Panc1 (cell line): Measurements from ENCODE around the gene SLC44A4. TPM values are rescaled to one million over a fixed set of nuclear protein-coding genes. Genes with fewer than 3 reads are reported as not detected.
"Not testable (repeated sequence)": the region's sequence is repeated elsewhere in the genome, so short reads cannot be mapped to it uniquely, and the experiment has no call there.

Experiments used
- ATAC-seq: fragments of 200-7000 bp; cut with Tn5 transposase; 2 replicates; pipeline ENCODE4 v1.9.1; 2020; ENCODE audit warnings: mild to moderate bottlenecking, moderate library complexity
- BruUV-seq: library from RNA; stranded (reverse); fragments of 400-500 nt; replicated peaks from 2 replicates; lab custom pipeline; 2021; lab: Mats Ljungman, UMichigan
- CTCF ChIA-PET: fragments of 300-600 bp; sonication (Branson Sonifier 250); formaldehyde crosslinking; loops from one replicate; lab custom pipeline; 2022; ENCODE audit warnings: antibody characterized with exemption; lab: Charles Lee
- POLR2A ChIA-PET: fragments of 300-600 bp; sonication (Branson Sonifier 250); formaldehyde crosslinking; loops from one replicate; lab custom pipeline; 2022; ENCODE audit warnings: antibody characterized with exemption; lab: Charles Lee
- DNase-seq: peaks from one replicate; pipeline ENCODE4 v3.0.0-alpha.2; 2010; ENCODE audit warnings: low read depth, low spot score
- H3K27ac ChIP-seq: 2 replicates; pipeline ENCODE4 v1.5.1; 2011; ENCODE audit warnings: mild to moderate bottlenecking, low read length, inconsistent platforms
- H3K27me3 ChIP-seq: fragments of 200-500 bp; sonication (Bioruptor generic); 2 replicates; pipeline ENCODE4 v1.6.0; 2014; ENCODE audit warnings: low read length, inconsistent platforms; ENCODE audit not compliant: control insufficient read depth, insufficient read depth
- H3K36me3 ChIP-seq: fragments of 200-500 bp; sonication (Bioruptor generic); 2 replicates; pipeline ENCODE4 v1.5.1; 2014; ENCODE audit warnings: inconsistent platforms, mild to moderate bottlenecking, low read length, moderate library complexity; ENCODE audit not compliant: control insufficient read depth, insufficient read depth
- H3K4me1 ChIP-seq: 2 replicates; pipeline ENCODE4 v1.5.1; 2011; ENCODE audit warnings: inconsistent platforms, mild to moderate bottlenecking, low read length, moderate library complexity; ENCODE audit not compliant: control insufficient read depth, insufficient read depth
- H3K4me3 ChIP-seq, 2 experiments: 2 replicates each; pipeline ENCODE4 v1.5.1; 2011 to 2012; ENCODE audit warnings: low read depth in 2 of 2, low read length in 2 of 2, mild to moderate bottlenecking in 2 of 2, inconsistent platforms in 1 of 2, moderate library complexity in 1 of 2
- H3K9me3 ChIP-seq: fragments of 200-500 bp; sonication (Bioruptor generic); 2 replicates; pipeline ENCODE4 v1.5.1; 2014; ENCODE audit warnings: low read depth, mild to moderate bottlenecking, inconsistent platforms, low read length, moderate library complexity; ENCODE audit not compliant: control insufficient read depth, insufficient read depth
- POLR2AphosphoS5 ChIP-seq: IDR thresholded peaks from 2 replicates; pipeline ENCODE4 v1.6.1; 2012; ENCODE audit warnings: mild to moderate bottlenecking, low read depth, low read length, moderate library complexity
- SIN3A ChIP-seq: IDR thresholded peaks from 2 replicates; pipeline ENCODE4 v1.6.1; 2012; ENCODE audit warnings: low read depth, mild to moderate bottlenecking, low read length, moderate library complexity, borderline replicate concordance; ENCODE audit not compliant: insufficient read depth
- TCF7L2 ChIP-seq: IDR thresholded peaks from 2 replicates; pipeline ENCODE4 v1.6.1; 2011; ENCODE audit warnings: mild to moderate bottlenecking, low read depth, low read length, inconsistent platforms
- in situ Hi-C: cut with HindIII; loops from 2 replicates; pipeline ENCODE4 v1.10.0; 2016; ENCODE audit warnings: low sequenced_read_pairs, low pct_unique_long_range_greater_than_20kb
- intact Hi-C: fragments of 100-400 bp; cut with micrococcal nuclease; formaldehyde crosslinking; loops from one replicate; pipeline ENCODE4 v1.10.0; 2022; ENCODE audit not compliant: unreplicated experiment
- total RNA-seq: library from RNA; stranded (reverse); gene quantifications from one replicate; pipeline ENCODE4 v1.2.1, GENCODE V29; 2021; ENCODE audit not compliant: unreplicated experiment
- TF ChIP-seq, protein P1 (sequence below): fragments of 450-650 bp; IDR thresholded peaks from 2 replicates; pipeline ENCODE4 v1.5.1; 2017; ENCODE audit warnings: mild to moderate bottlenecking
- TF ChIP-seq, protein P2 (sequence below), 2 experiments: IDR thresholded peaks; 2 replicates each; pipeline ENCODE4 v1.6.1; 2011 to 2012; ENCODE audit warnings: low read depth in 2 of 2, control low read depth in 1 of 2, low read length in 1 of 2, mild to moderate bottlenecking in 1 of 2, moderate library complexity in 1 of 2; ENCODE audit not compliant: insufficient read depth in 1 of 2

Gene SLC44A4
- total RNA-seq, 1 experiment from 2014 or later = 2.7 TPM

DNA sequence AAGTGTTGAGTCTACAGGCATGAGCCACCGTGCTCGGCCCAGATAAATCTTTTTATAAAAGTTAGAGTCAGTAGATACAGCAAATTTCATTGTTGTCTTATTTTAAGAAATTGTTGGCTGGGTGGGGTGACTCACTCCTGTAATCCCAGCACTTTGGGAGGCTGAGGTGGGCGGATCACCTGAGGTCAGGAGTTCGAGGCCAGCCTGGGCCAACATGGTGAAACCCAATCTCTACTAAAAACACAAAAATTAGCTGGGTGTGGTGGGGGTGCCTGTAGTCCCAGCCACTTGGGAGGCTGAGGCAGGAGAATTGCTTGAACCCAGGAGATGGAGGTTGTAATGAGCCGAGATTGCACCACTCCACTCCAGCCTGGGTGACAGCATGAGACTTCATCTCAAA lies 29.5 kb upstream of the SLC44A4 start:
- ATAC-seq, H3K27ac ChIP-seq, H3K4me1 ChIP-seq, H3K9me3 ChIP-seq, BruUV-seq, H3K27me3 ChIP-seq, H3K4me3 ChIP-seq, intact Hi-C loops, H3K36me3 ChIP-seq, in situ Hi-C loops, POLR2A ChIA-PET, DNase-seq: not testable (repeated sequence)
- CTCF ChIA-PET = interaction anchor here (0.6 kb wide), 1 partner anchor 145 kb away, joined by 6 read pairs; no protein-coding TSS in a partner anchor

DNA sequence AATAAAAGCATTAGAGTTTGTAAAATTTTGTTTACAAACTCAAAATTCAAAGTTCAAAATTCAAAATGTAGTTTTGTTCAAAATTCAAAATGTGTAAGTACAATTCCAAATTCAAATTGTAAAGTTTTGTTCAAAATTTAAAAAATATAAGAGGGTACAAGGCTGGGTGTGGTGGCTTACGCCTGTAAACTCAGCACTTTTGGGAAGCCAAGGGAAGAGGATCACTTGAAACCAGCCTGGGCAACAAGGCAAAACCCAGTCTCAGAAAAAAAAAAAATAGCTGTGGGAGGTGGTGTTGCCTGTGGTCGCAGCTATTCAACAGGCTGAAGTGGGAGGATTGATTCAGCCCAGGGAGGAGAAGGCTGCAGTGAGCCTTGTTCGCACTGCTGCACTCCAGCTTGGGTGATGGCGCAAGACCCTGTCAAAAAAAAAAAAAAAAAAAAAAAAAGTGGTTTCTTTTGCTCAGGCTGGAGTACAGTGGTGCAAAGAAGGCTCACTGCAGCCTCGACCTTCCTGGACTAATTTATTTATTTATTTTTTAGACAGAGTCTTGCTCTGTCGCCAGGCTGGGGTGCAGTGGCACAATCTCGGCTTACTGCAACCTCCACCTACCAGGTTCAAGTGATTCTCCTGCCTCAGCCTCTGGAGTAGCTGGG lies 28.5 kb upstream of the SLC44A4 start:
- TF ChIP-seq POLR2AphosphoS5 = no peak
- TF ChIP-seq TCF7L2 = no peak
- TF ChIP-seq, protein P1, sequence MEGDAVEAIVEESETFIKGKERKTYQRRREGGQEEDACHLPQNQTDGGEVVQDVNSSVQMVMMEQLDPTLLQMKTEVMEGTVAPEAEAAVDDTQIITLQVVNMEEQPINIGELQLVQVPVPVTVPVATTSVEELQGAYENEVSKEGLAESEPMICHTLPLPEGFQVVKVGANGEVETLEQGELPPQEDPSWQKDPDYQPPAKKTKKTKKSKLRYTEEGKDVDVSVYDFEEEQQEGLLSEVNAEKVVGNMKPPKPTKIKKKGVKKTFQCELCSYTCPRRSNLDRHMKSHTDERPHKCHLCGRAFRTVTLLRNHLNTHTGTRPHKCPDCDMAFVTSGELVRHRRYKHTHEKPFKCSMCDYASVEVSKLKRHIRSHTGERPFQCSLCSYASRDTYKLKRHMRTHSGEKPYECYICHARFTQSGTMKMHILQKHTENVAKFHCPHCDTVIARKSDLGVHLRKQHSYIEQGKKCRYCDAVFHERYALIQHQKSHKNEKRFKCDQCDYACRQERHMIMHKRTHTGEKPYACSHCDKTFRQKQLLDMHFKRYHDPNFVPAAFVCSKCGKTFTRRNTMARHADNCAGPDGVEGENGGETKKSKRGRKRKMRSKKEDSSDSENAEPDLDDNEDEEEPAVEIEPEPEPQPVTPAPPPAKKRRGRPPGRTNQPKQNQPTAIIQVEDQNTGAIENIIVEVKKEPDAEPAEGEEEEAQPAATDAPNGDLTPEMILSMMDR = no peak
- TF ChIP-seq, protein P2, sequence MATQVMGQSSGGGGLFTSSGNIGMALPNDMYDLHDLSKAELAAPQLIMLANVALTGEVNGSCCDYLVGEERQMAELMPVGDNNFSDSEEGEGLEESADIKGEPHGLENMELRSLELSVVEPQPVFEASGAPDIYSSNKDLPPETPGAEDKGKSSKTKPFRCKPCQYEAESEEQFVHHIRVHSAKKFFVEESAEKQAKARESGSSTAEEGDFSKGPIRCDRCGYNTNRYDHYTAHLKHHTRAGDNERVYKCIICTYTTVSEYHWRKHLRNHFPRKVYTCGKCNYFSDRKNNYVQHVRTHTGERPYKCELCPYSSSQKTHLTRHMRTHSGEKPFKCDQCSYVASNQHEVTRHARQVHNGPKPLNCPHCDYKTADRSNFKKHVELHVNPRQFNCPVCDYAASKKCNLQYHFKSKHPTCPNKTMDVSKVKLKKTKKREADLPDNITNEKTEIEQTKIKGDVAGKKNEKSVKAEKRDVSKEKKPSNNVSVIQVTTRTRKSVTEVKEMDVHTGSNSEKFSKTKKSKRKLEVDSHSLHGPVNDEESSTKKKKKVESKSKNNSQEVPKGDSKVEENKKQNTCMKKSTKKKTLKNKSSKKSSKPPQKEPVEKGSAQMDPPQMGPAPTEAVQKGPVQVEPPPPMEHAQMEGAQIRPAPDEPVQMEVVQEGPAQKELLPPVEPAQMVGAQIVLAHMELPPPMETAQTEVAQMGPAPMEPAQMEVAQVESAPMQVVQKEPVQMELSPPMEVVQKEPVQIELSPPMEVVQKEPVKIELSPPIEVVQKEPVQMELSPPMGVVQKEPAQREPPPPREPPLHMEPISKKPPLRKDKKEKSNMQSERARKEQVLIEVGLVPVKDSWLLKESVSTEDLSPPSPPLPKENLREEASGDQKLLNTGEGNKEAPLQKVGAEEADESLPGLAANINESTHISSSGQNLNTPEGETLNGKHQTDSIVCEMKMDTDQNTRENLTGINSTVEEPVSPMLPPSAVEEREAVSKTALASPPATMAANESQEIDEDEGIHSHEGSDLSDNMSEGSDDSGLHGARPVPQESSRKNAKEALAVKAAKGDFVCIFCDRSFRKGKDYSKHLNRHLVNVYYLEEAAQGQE (IDR thresholded peaks at IDR 0.05; ENCODE audit: insufficient read depth in 1 of 2, low read depth in 2 of 2, low read length in 1 of 2) = no peak
- no peak for TF ChIP-seq SIN3A
- no peak overlapping the region for H3K27ac ChIP-seq
- no peaks in the 10 kb centered on the region for H3K36me3 ChIP-seq
- H3K9me3 ChIP-seq = no peaks in the 10 kb centered on the region
- no peak for DNase-seq
- peaks cover 10% of the 10 kb centered on the region for H3K4me1 ChIP-seq
- CTCF ChIA-PET = no interaction called here
- no TSS peak for BruUV-seq
- H3K4me3 ChIP-seq = no peak overlapping the region
- intact Hi-C loops = no loop called here
- no peak for ATAC-seq
- no peaks in the 10 kb centered on the region for H3K27me3 ChIP-seq
- in situ Hi-C loops = no loop called here
- POLR2A ChIA-PET = no interaction called here

DNA sequence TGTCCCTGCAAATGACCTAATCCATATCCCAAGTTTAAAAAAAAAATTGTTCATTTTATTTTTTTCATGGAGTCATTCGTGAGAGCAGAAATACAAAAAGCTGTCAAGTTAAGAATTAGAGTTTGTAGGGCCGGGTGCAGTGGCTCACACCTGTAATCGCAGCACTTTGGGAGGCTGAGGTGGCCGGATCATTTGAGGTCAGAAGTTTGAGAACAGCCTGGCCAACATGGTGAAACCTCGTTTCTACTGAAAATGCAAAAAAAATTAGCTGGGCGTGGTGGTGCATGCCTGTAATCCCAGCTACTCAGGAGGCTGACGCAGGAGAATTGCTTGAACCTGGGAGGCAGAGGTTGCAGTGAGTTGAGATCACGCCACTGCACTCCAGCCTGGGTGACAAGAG lies 27.9 kb upstream of the SLC44A4 start:
- H3K27ac ChIP-seq, H3K36me3 ChIP-seq, ATAC-seq, in situ Hi-C loops, H3K27me3 ChIP-seq, H3K4me3 ChIP-seq, DNase-seq, BruUV-seq, CTCF ChIA-PET, H3K9me3 ChIP-seq, intact Hi-C loops: not testable (repeated sequence)
- POLR2A ChIA-PET = interaction anchor here (0.5 kb wide), 1 partner anchor 228 kb away, joined by 9 read pairs; no protein-coding TSS in a partner anchor
- peaks cover 10% of the 10 kb centered on the region for H3K4me1 ChIP-seq
